ENCODE results near the gene LRRC55.
"Not testable (repeated sequence)": the region's sequence is repeated elsewhere in the genome, so short reads cannot be mapped to it uniquely, and the experiment has no call there.

LRRC55 gene

DNA sequence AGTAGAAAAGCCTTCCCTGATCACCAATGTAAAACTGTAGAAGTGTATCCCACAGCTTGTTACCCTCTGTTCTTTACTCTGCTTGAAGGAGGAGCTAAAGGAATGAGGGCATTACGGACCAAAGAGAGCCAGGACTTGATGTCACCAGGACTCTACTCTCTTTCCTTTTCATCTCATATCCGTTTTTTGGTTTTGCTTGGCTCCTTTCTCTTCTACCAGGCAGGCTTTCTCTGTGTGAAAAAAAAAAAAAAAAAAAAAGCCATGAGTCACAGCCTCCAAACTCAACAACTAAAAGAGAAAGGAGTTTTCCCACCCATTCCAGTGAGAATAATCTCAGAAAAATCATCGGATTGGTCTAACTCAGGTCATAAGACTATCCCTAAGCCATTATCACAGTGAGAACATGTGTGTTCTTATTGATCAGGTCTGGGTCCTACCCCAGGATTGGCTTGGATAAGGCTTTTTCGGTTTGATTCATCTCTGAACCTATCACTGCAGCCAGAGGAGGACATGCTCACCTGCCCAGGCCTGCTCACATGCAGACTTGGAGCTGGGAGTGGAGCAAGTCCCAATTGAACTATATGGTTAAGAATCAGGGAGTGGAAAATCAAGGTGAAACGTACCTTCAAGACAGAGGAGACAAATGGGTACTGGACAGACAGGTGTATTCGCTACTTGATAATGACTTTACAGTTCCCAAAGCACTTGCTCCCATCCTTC, 19.4 kb upstream of the LRRC55 start:
- no peak for DNase-seq

DNA sequence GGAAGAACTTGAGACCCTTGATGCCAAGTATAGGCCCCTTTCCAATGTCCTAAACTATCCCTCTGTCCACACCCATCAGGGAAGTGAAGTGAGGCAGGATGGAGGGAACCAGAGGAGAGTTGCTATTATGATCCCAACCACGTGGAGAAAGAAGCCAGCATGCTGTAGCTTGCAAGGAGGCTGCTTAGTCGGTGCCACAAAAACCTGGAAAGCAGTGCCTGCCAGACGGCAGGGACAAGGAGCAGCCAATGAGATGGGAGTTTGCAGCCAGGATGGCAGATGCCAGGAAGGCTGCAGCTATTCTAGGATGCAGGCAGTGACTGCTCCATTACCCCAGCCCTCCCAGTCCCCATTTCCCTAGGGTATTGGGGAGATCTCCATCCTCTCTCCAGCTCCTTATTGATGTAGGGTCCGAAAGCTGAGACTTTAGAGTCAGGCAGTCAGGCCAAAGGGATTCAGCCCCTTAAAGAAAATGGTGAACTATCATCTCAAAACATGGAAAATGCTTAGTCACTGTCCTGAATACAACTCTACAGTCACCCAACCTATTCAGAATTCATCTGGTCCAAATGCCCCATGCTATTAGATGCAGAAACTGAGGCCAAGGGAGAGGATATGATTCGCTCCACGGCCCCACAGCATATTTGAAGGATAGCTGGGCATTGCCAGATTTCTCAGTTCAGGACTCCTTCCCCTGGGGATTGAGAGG, 18.4 kb upstream of the LRRC55 start:
- DNase-seq: peak; percentile 25

DNA sequence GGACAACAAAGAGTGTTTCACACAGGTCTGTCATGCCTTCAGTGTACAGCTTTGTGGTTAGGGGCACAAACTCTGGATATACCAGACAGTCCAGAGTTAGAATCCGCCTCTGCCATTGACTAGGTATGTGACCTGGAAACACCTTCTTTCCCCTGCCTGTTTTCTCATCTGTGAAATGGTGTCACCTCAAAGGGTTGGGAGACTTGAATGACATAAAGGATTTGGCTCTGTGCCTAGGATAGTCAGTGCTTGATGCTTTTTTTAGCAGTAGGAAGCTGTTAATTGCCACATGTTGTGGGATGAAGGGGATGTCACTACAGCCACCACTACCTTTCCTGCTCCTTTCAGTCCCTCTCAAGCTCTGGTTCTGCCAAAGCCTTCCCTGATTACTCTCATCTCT, 17.4 kb upstream of the LRRC55 start:
- no peak for DNase-seq

DNA sequence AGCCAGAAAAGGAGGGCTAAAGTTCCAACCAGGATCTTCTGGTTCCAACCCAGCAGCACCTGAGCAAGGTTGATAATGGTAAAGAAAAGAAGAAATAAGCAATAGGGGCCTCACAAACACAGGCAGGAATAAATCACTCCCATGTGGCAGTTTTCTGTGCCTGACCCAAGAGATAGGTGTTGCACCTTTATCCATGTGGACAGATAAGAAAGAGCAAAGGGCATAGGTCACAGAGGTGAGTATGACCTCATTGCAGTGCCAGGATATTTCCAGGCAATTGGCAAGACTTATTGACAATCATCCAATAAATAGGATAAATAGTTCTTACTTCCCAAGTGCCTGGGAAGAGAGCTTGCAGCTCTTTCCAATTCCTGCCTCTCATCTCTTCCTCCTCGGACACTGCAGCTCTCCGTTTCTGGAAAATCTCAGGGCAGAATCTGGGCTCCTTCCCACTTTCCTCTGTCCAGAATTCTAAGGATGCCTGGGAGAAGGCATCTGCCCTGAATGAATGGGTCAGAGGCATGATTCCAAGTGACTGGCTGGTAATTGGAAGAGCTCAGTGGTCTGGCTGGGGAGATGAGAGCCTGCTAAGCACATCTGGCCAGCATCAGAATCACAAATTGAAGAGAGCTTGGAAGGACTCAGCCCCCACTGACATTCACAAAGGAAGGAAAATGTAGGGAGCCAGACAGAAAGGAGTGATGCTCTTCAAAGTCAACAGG, 14.5 kb upstream of the LRRC55 start:
- no peak for DNase-seq

- not testable (repeated sequence) for DNase-seq
These were observed 11.9 kb upstream of the LRRC55 start for GRCh38 chr11:57169732-57170313.

- no peak for DNase-seq
These were observed 9.7 kb upstream of the LRRC55 start for GRCh38 chr11:57172031-57172430.

DNA sequence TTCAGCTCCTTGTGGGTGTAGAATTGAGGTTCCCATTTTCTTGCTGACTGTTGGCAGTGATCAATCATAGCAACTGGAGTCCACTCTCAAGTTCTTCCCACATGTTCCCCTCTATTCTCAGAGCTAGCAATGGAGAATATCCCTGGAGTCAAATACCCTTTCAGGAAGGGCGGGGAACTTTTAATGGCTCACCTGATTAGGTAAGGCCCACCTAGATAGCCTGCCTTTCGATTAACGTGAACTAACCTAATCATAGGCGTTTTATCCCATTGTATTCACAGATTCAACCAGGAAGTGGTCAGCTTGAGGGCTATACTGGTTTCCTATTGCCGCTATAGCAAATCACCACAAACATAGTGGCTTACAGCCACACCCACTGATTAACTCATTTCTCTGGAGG, 7.1 kb upstream of the LRRC55 start:
- DNase-seq: no peak

DNA sequence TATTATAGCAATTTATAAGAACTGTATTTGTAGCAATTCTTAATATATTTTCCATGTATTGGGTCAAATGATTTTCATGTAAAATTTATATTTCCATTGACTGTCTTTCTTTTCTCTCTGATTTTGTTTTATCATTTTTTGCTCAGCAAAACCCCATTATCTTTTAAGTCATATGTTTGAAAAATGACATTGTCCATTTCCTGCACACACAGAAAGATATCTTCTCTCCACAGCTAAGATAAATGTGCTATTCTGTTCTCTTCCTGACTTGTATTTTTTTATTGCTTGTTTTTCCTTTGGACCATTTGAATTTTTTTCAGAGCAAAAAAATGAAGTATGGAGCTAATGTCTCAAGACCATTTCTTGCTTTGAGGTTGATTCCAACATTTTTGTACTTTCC, 6.3 kb upstream of the LRRC55 start:
- DNase-seq: no peak

DNA sequence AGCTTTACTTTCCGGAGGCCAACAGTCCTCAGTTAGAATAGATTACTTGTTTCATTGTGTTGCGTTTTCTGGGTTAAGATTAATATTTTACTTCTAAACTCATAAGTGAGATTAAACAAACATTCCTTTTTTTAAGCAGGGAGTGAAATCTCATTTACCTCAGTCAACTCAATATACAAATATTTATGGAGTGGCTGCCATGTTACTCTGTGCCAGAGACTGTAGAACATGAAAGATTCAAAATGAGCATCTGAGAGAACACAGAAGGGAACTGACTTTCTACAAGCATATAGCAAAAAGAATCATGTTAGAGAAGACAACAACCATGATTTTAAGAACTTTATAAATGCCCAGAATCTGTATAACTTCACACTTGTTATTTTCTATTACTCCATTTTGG, 3.4 kb upstream of the LRRC55 start:
- no peak for DNase-seq

DNA sequence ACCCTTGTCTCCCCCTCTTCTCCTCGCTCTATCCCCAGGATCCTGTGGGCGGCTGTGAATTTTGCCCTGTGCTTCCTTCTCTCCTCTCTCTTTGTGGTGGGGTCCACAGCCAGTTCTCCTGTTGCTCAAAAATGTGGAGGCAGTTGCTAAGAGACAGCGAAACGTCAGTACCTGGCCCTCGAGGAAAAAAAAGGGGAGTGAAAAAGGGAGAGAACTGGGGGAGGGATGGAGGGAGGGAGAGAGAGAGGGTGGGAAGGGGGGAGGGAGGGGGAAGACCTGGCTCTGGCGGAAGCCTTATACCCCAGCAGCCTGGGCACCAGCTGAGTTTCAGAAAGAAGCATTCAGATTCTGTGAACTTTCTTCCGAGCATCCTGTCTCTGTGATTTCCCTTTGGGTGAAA, 2.1 kb upstream of the LRRC55 start:
- no peak for DNase-seq

- DNase-seq: no peak
These were observed 1.6 kb upstream of the LRRC55 start for GRCh38 chr11:57180081-57180561.

- DNase-seq: no peak
These were observed 789 bp upstream of the LRRC55 start for GRCh38 chr11:57180964-57181363.

- no peak for DNase-seq
These were observed 1.1 kb downstream of the LRRC55 start for GRCh38 chr11:57182896-57183295.

DNA sequence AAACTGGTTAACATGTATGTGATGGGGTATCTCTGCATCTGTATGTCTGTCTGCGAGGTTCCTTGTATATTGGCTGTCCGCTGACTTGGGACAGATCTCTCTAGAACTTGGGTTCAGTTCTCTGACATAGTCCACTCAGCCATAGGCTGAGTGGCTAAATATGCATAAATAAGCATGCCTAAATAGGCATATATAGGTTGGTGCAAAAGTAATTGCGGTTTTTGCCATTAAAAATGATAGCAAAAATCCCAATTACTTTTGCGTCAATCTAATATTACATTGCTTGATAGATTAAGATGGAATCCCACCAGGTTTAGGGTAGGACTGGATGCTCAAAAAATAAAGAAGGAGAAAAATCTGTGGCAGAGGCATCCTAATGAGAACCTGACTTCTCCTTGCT, 8.8 kb downstream of the LRRC55 start:
- no peak for DNase-seq

DNA sequence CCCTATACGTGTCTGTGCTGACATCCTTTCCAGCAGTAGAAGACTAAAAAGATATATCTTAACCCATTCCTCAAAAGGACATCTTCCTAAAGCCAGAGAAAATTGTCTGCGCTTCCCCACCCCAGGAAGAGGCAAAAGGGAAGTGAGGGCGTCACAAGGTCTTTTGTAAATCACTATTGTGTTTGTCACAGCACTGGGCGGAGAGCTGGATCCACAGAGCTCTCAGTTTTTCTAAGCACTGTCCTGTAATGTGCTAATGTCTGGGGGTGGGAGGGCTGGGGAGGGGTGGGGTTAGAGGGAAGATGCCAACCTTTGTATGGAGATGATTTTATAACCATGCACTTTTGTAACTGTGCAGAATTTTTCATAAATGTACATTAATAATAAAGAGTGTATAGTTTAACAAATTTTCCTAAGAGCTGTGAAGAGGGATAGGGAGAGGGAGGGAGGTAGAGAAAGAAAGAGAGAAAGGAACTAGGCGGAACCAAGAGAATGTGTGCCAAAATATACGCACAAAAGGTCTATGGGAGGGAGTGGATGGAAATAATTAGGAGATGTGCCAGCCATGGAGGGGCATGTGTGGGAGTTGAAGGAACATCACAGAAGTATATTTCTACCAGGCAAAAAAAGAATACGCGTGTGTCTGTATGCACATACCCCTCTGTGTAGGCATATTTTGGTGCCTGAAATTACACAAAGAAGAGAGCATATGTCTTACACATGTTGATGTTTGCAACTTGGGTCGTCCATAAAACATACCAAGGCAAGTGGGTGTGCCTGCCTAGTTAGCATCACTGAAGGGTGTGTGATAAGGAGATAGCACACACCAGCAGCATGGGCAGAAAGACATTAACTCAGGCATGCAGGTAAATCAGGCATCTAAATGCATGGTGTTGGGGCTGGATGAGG, 9.8 kb downstream of the LRRC55 start:
- DNase-seq: no peak

GRCh38 chr11:57192316-57192715, 10.6 kb downstream of the LRRC55 start:
- no peak for DNase-seq

DNA sequence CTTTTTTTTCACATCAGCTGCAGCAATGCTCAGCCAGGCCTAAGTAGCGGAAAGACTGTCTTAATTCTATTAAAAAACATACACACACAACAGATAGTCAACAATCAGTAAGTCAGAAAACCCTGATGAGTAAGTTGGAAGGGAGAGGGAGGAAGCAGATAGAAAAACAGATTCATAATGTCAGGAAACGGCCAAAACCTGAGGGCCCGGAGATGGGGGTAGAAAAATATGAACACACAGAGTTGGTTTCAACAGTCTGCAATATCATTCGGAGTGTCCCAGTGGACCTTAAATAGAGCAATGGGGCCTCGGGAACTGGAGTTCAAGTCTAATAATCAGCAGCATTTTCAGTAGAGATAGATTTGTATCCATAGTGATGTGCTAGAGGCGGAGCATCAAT, 14.8 kb downstream of the LRRC55 start:
- DNase-seq: no peak

GRCh38 chr11:57197762-57198161, 16.0 kb downstream of the LRRC55 start:
- DNase-seq: no peak

GRCh38 chr11:57199330-57199729, 17.6 kb downstream of the LRRC55 start:
- no peak for DNase-seq

- no peak for DNase-seq
These were observed 19.2 kb downstream of the LRRC55 start for GRCh38 chr11:57200917-57201316.

GRCh38 chr11:57202281-57202680, 20.5 kb downstream of the LRRC55 start:
- no peak for DNase-seq

DNA sequence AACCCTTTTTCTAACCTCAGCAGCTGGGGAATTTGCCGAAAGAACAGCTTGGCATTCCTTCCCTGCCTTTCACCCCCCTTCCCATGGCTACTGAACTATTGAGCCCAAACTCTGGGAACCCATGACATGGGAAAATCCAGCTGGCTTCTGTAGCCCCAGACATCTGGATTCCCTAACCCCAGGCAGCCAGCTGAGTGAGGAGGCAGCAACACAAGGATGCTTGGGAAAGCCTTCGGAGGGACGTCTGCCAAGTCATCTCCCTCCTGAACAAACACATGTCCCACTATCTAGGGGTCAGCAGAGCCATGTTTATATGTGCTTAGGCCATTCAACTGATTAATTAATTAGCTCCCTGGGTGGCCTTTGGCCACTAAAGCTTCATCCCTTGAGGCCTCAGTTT, 21.6 kb downstream of the LRRC55 start:
- DNase-seq: no peak
